ENCODE measurements around the gene SF3A1. TPM values are rescaled to one million over a fixed set of nuclear protein-coding genes. Genes with fewer than 3 reads are reported as not detected.

The SF3A1 gene
- total and polyA plus RNA-seq, 2 donors (not counting 1 experiment from before 2014, with no cell fraction given): 17.0 to 22.9 TPM

DNA sequence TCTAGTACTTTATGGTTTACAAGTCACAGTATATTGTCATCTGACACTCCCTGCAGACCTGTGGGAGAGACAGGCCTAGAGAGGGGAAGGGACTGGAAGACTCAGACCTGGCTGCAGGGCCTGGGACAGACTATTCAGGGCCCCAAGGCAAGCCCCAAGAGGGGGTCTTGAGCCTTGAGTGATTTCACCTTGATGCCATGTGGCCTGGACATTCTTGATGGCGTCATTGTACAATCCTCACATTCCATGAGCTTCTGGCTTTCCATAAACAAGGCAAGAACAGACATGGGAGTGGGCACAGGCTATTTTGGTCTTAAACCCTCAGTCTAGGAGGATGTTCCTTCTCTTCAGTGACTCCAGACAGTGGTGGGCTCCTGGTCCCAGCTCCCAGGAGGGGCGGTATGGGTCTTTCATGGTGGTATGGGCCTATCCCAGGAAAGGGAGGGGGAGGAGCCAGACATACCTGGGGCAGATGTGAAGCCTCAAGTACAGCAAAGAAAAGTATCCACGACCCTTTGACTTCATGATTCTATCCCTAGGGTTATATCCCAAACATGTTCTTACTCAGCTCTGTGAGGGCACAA is 28.1 kb downstream of the SF3A1 start:
- peaks cover 6% of the 10 kb centered on the region for H3K79me2 ChIP-seq (ENCODE audit: control insufficient read depth, insufficient read depth, low read length)
- H3K9me3 ChIP-seq (ENCODE audit: control insufficient read depth, insufficient read depth, low read depth, low read length): no peaks in the 10 kb centered on the region
- peaks cover 1% of the 10 kb centered on the region for H3K36me3 ChIP-seq (ENCODE audit: control insufficient read depth, insufficient read depth, low read length)
- no peak overlapping the region for H3K9ac ChIP-seq (ENCODE audit: insufficient read depth, low read length)
- H3K27me3 ChIP-seq (ENCODE audit: control insufficient read depth, insufficient read depth, low read length): no peaks in the 10 kb centered on the region
- TF ChIP-seq EZH2 (IDR thresholded peaks at IDR 0.05; ENCODE audit: low read length, missing control alignments): no peak
- TF ChIP-seq, protein P1, sequence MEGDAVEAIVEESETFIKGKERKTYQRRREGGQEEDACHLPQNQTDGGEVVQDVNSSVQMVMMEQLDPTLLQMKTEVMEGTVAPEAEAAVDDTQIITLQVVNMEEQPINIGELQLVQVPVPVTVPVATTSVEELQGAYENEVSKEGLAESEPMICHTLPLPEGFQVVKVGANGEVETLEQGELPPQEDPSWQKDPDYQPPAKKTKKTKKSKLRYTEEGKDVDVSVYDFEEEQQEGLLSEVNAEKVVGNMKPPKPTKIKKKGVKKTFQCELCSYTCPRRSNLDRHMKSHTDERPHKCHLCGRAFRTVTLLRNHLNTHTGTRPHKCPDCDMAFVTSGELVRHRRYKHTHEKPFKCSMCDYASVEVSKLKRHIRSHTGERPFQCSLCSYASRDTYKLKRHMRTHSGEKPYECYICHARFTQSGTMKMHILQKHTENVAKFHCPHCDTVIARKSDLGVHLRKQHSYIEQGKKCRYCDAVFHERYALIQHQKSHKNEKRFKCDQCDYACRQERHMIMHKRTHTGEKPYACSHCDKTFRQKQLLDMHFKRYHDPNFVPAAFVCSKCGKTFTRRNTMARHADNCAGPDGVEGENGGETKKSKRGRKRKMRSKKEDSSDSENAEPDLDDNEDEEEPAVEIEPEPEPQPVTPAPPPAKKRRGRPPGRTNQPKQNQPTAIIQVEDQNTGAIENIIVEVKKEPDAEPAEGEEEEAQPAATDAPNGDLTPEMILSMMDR (conservative IDR thresholded peaks at IDR 0.05 in 1 of 2, IDR thresholded peaks at IDR 0.05 in 1 of 2; ENCODE audit: low read depth in 1 of 2, low read length in 2 of 2): no peak
- H4K20me1 ChIP-seq (ENCODE audit: control insufficient read depth, extremely low read depth, insufficient read depth, low read length): no peaks in the 10 kb centered on the region
- H3K4me2 ChIP-seq (ENCODE audit: extremely low read depth, insufficient read depth, low read length): no peak overlapping the region
- peak in 1 of 2 donors; percentile 39 for DNase-seq (ENCODE audit: low read depth in 2 of 2)
- peaks cover 12% of the 10 kb centered on the region for H3K4me1 ChIP-seq (ENCODE audit: control insufficient read depth, extremely low read depth, insufficient read depth, low read length)
- H3K27ac ChIP-seq (ENCODE audit: insufficient read depth, low read length): no peak overlapping the region
- H3K4me3 ChIP-seq (replicated peaks in 1 of 4; ENCODE audit: control extremely low read depth in 1 of 4, insufficient read depth in 1 of 4, low read depth in 3 of 4, low read length in 4 of 4): no peak overlapping the region
- H2AFZ ChIP-seq (ENCODE audit: low read length): no peak overlapping the region

DNA sequence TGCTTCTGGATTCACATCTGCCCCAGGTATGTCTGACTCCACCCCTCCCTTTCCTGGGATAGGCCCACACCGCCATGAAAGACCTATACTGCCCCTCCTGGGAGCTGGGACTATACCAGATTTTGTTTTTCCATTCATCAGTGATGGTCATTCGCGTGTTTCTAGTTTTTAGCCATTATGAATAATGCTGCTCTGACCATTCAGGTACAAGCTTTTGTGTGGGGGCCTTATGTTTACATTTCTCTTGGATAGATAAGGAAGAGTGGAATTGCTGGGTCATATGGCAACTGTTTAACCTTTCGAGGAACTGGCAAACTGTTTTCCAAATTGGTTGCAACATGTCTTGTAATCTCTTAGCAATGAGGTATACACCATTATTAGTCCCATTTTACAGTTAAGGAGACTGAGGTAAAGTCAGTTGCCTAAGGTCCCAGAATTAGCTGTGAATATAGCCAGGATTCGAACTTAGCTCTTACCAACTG is 28.8 kb downstream of the SF3A1 start:
- H2AFZ ChIP-seq (ENCODE audit: low read length): no peak overlapping the region
- H3K9ac ChIP-seq (ENCODE audit: insufficient read depth, low read length): no peak overlapping the region
- H3K27me3 ChIP-seq (ENCODE audit: control insufficient read depth, insufficient read depth, low read length): no peaks in the 10 kb centered on the region
- peaks cover 1% of the 10 kb centered on the region for H3K36me3 ChIP-seq (ENCODE audit: control insufficient read depth, insufficient read depth, low read length)
- H3K27ac ChIP-seq (ENCODE audit: insufficient read depth, low read length): no peak overlapping the region
- no peaks in the 10 kb centered on the region for H3K9me3 ChIP-seq (ENCODE audit: control insufficient read depth, insufficient read depth, low read depth, low read length)
- H3K79me2 ChIP-seq (ENCODE audit: control insufficient read depth, insufficient read depth, low read length): peaks cover 10% of the 10 kb centered on the region
- no peak overlapping the region for H3K4me2 ChIP-seq (ENCODE audit: extremely low read depth, insufficient read depth, low read length)
- DNase-seq (ENCODE audit: low read depth in 2 of 2): no peak
- H3K4me1 ChIP-seq (ENCODE audit: control insufficient read depth, extremely low read depth, insufficient read depth, low read length): peaks cover 12% of the 10 kb centered on the region
- TF ChIP-seq, protein P1 (conservative IDR thresholded peaks at IDR 0.05 in 1 of 2, IDR thresholded peaks at IDR 0.05 in 1 of 2; ENCODE audit: low read depth in 1 of 2, low read length in 2 of 2): no peak
- TF ChIP-seq EZH2 (IDR thresholded peaks at IDR 0.05; ENCODE audit: low read length, missing control alignments): no peak
- peaks cover 2% of the 10 kb centered on the region for H4K20me1 ChIP-seq (ENCODE audit: control insufficient read depth, extremely low read depth, insufficient read depth, low read length)
- H3K4me3 ChIP-seq (replicated peaks in 1 of 4; ENCODE audit: control extremely low read depth in 1 of 4, insufficient read depth in 1 of 4, low read depth in 3 of 4, low read length in 4 of 4): no peak overlapping the region

DNA sequence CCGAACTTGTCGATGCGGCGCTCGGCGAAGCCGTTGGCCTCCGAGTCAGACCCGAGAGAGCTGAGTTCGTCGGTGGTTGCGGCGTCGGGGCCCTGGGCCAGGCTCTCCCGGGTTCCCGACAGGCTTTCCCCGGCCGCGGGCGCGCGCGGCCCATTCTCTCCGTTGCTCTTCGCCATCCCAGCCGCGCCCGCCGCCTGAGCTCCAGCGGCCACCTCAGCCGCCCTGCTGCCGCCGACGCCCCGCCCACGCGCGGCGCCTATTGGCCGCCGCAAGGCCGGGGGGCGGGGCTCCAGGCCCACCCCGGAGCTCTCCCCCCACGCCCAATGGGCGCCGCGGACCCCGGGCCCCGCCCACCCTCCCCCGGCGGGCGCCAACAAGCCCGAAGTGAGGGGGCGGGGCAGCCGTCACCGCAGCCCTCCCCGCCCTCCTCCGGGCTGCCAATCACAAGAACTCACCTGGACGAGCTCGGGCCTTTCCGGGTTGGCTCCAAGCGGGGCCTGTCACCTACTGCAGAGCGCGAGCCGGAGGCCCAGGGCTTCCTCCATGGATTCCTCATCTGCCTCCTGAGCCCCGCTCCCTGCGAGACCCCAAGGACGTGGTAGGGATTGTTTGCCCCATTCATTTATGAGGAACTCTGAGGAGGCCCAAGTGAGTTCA is 29.9 kb downstream of the SF3A1 start, which contains the start of gene TBC1D10A:
TSS of gene TBC1D10A (minus strand) at position 236 of the 657 bp plus-strand sequence. CDS start at position 176, 60 bp downstream.
- Histone ChIP-seq H3K36me3 (ENCODE audit: control insufficient read depth, insufficient read depth, low read length) (peaks cover 1% of the 10 kb centered on the region), H3K9me3 (ENCODE audit: control insufficient read depth, insufficient read depth, low read depth, low read length) (no peaks in the 10 kb centered on the region), H3K4me3 (replicated peaks in 1 of 4; ENCODE audit: control extremely low read depth in 1 of 4, insufficient read depth in 1 of 4, low read depth in 3 of 4, low read length in 4 of 4) (peak within 1 kb of the TSS; percentile 65 to 79 (median 74)), H3K27ac (ENCODE audit: insufficient read depth, low read length) (peak within 1 kb of the TSS; percentile 67), H3K4me2 (ENCODE audit: extremely low read depth, insufficient read depth, low read length) (peak within 1 kb of the TSS; percentile 89), H3K4me1 (ENCODE audit: control insufficient read depth, extremely low read depth, insufficient read depth, low read length) (peaks cover 12% of the 10 kb centered on the region), H3K27me3 (ENCODE audit: control insufficient read depth, insufficient read depth, low read length) (no peaks in the 10 kb centered on the region), H4K20me1 (ENCODE audit: control insufficient read depth, extremely low read depth, insufficient read depth, low read length) (peaks cover 2% of the 10 kb centered on the region), H3K9ac (ENCODE audit: insufficient read depth, low read length) (peak within 1 kb of the TSS; percentile 82), H3K79me2 (ENCODE audit: control insufficient read depth, insufficient read depth, low read length) (peaks cover 10% of the 10 kb centered on the region), H2AFZ (ENCODE audit: low read length) (peak within 1 kb of the TSS; percentile 74)
- peak; percentile 80 to 87 for DNase-seq (ENCODE audit: low read depth in 2 of 2)
- no peak for TF ChIP-seq EZH2 (IDR thresholded peaks at IDR 0.05; ENCODE audit: low read length, missing control alignments)
- TF ChIP-seq, protein P1 (conservative IDR thresholded peaks at IDR 0.05 in 1 of 2, IDR thresholded peaks at IDR 0.05 in 1 of 2; ENCODE audit: low read depth in 1 of 2, low read length in 2 of 2): no peak

Data from fibroblast of lung (primary cell).